RWPE2 (cell line): ENCODE results near the gene AKAP13.

ENCODE experiments used
- ATAC-seq: fragments of 200-7000 bp; cut with Tn5 transposase; 3 replicates; pipeline ENCODE4 v1.9.1; 2021; ENCODE audit warnings: low read depth
- DNase-seq: peaks from one replicate; pipeline ENCODE4 v3.0.0-alpha.2; 2020; ENCODE audit warnings: low spot score
- H3K27ac ChIP-seq: fragments of 450-650 bp; 2 replicates; pipeline ENCODE4 v1.5.1; 2017; ENCODE audit warnings: mild to moderate bottlenecking; ENCODE audit not compliant: poor library complexity, severe bottlenecking
- H3K27me3 ChIP-seq: fragments of 250-450 bp; sonication (Bioruptor Pico); 2 replicates; pipeline ENCODE4 v1.5.1; 2021; ENCODE audit warnings: mild to moderate bottlenecking, moderate library complexity; ENCODE audit not compliant: insufficient read depth, poor library complexity, severe bottlenecking
- H3K36me3 ChIP-seq: fragments of 250-450 bp; sonication (Bioruptor Pico); 2 replicates; pipeline ENCODE4 v1.5.1; 2020; ENCODE audit warnings: low read depth, mild to moderate bottlenecking, moderate library complexity
- H3K4me1 ChIP-seq: fragments of 250-450 bp; sonication (Bioruptor Pico); 2 replicates; pipeline ENCODE4 v1.5.1; 2021; ENCODE audit warnings: mild to moderate bottlenecking, moderate library complexity; ENCODE audit not compliant: insufficient read depth, poor library complexity, severe bottlenecking
- H3K4me3 ChIP-seq: fragments of 250-450 bp; sonication (Bioruptor Pico); 2 replicates; pipeline ENCODE4 v1.5.1; 2021; ENCODE audit warnings: mild to moderate bottlenecking, moderate library complexity; ENCODE audit not compliant: severe bottlenecking
- H3K9me3 ChIP-seq: fragments of 250-450 bp; sonication (Bioruptor Pico); 2 replicates; pipeline ENCODE4 v1.5.1; 2021; ENCODE audit warnings: mild to moderate bottlenecking, moderate library complexity; ENCODE audit not compliant: severe bottlenecking
- TF ChIP-seq, protein P1 (sequence below): fragments of 450-650 bp; IDR thresholded peaks from one replicate; pipeline ENCODE4 v1.5.1; 2017; ENCODE audit warnings: mild to moderate bottlenecking, moderate library complexity; ENCODE audit not compliant: poor library complexity, severe bottlenecking

The AKAP13 gene

DNA sequence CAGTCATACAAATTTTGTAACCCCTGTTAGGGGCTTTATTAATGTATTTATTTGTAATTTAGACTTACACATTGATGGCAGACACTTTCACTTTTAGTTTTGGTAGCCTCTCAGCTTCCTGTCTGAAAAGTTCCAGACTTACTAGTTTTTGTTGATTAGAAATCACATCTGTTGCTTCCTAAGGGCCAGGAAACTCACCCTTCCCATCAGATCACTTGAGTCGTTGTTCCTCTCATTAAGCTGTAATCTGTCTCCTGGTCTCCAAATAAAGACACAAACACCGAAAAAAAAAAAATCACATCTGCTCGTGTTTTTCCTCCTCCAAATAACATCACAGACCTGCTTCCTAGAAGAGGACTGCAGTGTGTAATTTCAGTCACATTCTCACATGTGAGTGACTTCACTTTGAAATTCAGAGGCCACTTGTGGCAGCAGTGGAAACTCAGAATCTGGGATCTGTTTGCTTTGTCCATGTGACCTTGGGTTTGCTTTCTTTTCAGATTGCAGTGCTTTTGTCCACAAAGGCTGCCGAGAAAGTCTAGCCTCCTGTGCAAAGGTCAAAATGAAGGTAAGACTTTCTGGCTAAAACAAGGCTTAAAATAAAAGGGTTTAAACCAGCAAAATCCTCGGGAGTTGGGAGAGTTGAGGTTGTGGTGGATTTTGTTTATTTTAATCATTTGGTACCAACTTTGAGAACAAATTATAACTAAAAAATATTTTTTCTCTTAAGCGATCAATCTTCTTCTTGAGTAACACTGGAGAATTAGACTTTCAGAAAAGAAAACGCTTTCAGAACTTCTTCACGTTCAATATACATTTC, 327.3 kb downstream of the AKAP13 start:
- no peak for ATAC-seq
- peaks cover 25% of the 10 kb centered on the region for H3K36me3 ChIP-seq
- H3K4me3 ChIP-seq: no peak overlapping the region

DNA sequence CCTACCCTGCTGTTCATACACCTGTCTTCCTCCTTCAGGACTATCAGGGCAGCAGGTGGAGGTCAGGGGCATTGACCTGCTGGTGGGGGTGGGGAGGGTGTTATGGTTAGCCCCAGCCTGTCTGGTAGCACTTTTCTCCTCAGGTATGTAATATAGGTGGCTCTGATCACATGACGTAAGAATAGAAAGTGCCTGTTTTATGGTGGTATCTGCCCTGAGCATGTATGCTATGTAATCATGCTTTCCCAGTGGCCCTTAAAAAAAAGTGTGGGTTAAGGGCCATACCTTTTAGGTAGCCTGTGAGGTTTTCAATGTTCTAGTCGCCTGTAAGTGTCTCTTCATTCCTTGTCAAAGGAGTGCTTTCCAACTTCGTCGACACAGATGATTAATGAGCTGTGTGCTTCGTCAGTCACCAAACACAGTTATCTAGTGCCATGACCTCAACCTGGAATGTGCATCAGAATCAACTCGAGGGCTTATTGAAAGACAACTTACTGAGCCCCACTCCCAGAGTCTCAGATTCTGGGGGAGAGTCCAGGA, 328.1 kb downstream of the AKAP13 start:
- ATAC-seq (no peak), DNase-seq (no peak)
- H3K27ac ChIP-seq: no peak overlapping the region
- TF ChIP-seq, protein P1, sequence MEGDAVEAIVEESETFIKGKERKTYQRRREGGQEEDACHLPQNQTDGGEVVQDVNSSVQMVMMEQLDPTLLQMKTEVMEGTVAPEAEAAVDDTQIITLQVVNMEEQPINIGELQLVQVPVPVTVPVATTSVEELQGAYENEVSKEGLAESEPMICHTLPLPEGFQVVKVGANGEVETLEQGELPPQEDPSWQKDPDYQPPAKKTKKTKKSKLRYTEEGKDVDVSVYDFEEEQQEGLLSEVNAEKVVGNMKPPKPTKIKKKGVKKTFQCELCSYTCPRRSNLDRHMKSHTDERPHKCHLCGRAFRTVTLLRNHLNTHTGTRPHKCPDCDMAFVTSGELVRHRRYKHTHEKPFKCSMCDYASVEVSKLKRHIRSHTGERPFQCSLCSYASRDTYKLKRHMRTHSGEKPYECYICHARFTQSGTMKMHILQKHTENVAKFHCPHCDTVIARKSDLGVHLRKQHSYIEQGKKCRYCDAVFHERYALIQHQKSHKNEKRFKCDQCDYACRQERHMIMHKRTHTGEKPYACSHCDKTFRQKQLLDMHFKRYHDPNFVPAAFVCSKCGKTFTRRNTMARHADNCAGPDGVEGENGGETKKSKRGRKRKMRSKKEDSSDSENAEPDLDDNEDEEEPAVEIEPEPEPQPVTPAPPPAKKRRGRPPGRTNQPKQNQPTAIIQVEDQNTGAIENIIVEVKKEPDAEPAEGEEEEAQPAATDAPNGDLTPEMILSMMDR: no peak
- peaks cover 25% of the 10 kb centered on the region for H3K36me3 ChIP-seq
- H3K9me3 ChIP-seq: no peaks in the 10 kb centered on the region
- H3K27me3 ChIP-seq: no peaks in the 10 kb centered on the region
- H3K4me3 ChIP-seq: no peak overlapping the region
- no peaks in the 10 kb centered on the region for H3K4me1 ChIP-seq

More for the DNA sequence above, 327.3 kb downstream of the AKAP13 start:
- TF ChIP-seq, protein P1: no peak
- H3K27ac ChIP-seq: no peak overlapping the region
- H3K27me3 ChIP-seq: no peaks in the 10 kb centered on the region
- H3K4me1 ChIP-seq: no peaks in the 10 kb centered on the region
- no peaks in the 10 kb centered on the region for H3K9me3 ChIP-seq
- no peak for DNase-seq

DNA sequence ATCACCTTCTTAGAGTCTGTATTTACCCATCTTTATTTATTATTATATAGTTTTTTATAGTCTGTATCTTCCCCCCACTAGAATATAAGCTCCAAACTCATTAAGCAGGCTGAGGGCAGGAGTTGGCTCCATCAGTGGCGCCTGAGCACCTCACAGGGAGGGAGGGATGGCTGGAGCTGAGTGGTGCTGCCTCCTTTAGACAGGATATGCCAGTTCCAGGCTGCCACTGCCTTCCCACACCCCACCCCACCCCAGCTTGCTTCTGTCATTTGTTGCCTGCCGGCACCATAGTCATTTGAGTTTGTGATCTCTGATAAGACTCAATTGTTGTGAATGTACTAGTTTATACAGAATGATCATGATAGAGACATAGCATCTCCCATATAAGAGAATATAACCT, 328.8 kb downstream of the AKAP13 start:
- H3K27ac ChIP-seq: no peak overlapping the region
- H3K4me1 ChIP-seq: no peaks in the 10 kb centered on the region
- DNase-seq (no peak), ATAC-seq (no peak)
- H3K4me3 ChIP-seq: no peak overlapping the region
- TF ChIP-seq, protein P1: no peak
- peaks cover 26% of the 10 kb centered on the region for H3K36me3 ChIP-seq
- no peaks in the 10 kb centered on the region for H3K9me3 ChIP-seq
- no peaks in the 10 kb centered on the region for H3K27me3 ChIP-seq

DNA sequence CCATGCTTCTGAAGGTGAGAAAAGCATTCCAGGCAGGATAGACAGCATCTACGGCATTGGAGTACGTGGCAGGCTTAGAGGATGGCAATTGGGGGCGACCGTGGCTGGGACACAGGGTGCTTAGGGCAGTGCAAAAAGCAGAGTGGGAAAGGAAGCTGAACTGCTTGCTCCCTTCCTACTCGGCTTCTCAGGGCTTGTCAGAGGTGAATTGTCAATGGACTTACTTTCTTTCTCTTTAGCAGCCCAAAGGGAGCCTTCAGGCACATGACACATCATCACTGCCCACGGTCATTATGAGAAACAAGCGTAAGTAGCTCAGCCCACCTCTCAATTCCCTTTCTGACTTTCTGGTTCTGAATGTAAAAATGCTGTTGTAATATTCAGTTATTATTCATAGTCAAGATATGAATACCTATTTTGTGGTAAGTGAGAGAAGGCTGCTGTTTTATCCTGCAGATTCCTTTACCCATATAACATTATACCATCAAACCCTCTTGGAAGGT, 330.0 kb downstream of the AKAP13 start:
- Histone ChIP-seq H3K4me3 (no peak overlapping the region), H3K27me3 (no peaks in the 10 kb centered on the region), H3K36me3 (peaks cover 31% of the 10 kb centered on the region), H3K9me3 (no peaks in the 10 kb centered on the region), H3K4me1 (no peaks in the 10 kb centered on the region), H3K27ac (no peak overlapping the region)
- no peak for DNase-seq
- TF ChIP-seq, protein P1: no peak
- no peak for ATAC-seq
